HCT116 (cell line): ENCODE measurements around the gene C5AR2.

ENCODE experiments used
- CEBPB ChIP-seq: IDR thresholded peaks from 2 replicates; pipeline ENCODE4 v1.6.1; 2012; ENCODE audit warnings: low read depth
- CTCF ChIP-seq, 3 experiments: fragments of 200-600 bp in 1 of 3; sonication (generic) in 1 of 3; IDR thresholded peaks in 2 of 3; conservative IDR thresholded peaks in 1 of 3; 2 replicates each; pipeline ENCODE4 v1.5.1; 2012 to 2017; ENCODE audit warnings: low read depth in 2 of 3, low read length in 2 of 3, antibody characterized with exemption in 1 of 3, borderline replicate concordance in 1 of 3, control low read depth in 1 of 3, mild to moderate bottlenecking in 1 of 3, mixed read lengths in 1 of 3, mixed run types in 1 of 3, moderate library complexity in 1 of 3; ENCODE audit not compliant: insufficient read depth in 1 of 3
- EGR1 ChIP-seq: IDR thresholded peaks from 2 replicates; pipeline ENCODE4 v1.6.1; 2012; ENCODE audit warnings: low read depth
- EZH2 ChIP-seq: fragments of 200-600 bp; sonication (generic); IDR thresholded peaks from 2 replicates; pipeline ENCODE4 v1.6.1; 2017; ENCODE audit warnings: antibody characterized with exemption, mixed run types
- EZH2phosphoT487 ChIP-seq: fragments of 200-600 bp; IDR thresholded peaks from 2 replicates; pipeline ENCODE4 v1.6.1; 2018; ENCODE audit warnings: antibody characterized with exemption, borderline replicate concordance
- JUND ChIP-seq: IDR thresholded peaks from 2 replicates; pipeline ENCODE4 v1.6.1; 2012
- POLR2A ChIP-seq: IDR thresholded peaks from 2 replicates; pipeline ENCODE4 v1.7.0; 2011; ENCODE audit warnings: borderline replicate concordance; ENCODE audit not compliant: insufficient read depth, insufficient read length; ENCODE audit errors: extremely low read depth
- POLR2AphosphoS5 ChIP-seq: IDR thresholded peaks from 2 replicates; pipeline ENCODE4 v1.6.1; 2011; ENCODE audit warnings: mild to moderate bottlenecking, low read depth, low read length, moderate library complexity
- SRF ChIP-seq: IDR thresholded peaks from 2 replicates; pipeline ENCODE4 v1.6.1; 2012; ENCODE audit warnings: low read depth
- TCF7L2 ChIP-seq: IDR thresholded peaks from 2 replicates; pipeline ENCODE4 v1.7.0; 2011; ENCODE audit warnings: borderline replicate concordance, inconsistent platforms; ENCODE audit not compliant: insufficient read depth, insufficient read length; ENCODE audit errors: extremely low read depth

- no peak for TF ChIP-seq POLR2AphosphoS5
- no peak for TF ChIP-seq CTCF (IDR thresholded peaks at IDR 0.05 in 2 of 3, conservative IDR thresholded peaks at IDR 0.05 in 1 of 3; ENCODE audit: borderline replicate concordance in 1 of 3, insufficient read depth in 1 of 3, low read depth in 2 of 3, low read length in 2 of 3)
- TF ChIP-seq EZH2phosphoT487: no peak
- no peak for TF ChIP-seq EZH2
- no peak for TF ChIP-seq CEBPB
- no peak for TF ChIP-seq TCF7L2
- no peak for TF ChIP-seq EGR1
- TF ChIP-seq SRF: no peak
- no peak for TF ChIP-seq JUND
- TF ChIP-seq POLR2A: no peak
These were observed 41.6 kb downstream of the C5AR2 start for GRCh38 chr19:47373246-47374240.
